HepG2 (cell line): ENCODE results near the gene SLC38A3. TPM values are rescaled to one million over a fixed set of nuclear protein-coding genes. Genes with fewer than 3 reads are reported as not detected.

Experiments used
- CREB1 ChIP-seq, 2 experiments: fragments of 450-650 bp in 1 of 2; IDR thresholded peaks; 2 replicates each; pipeline ENCODE4 v1.6.1; 2016 to 2017; ENCODE audit warnings: control low read depth in 1 of 2, mild to moderate bottlenecking in 1 of 2, missing compliant biosample characterization in 1 of 2, missing genetic modification characterization in 1 of 2
- IRF1 ChIP-seq: sonication (generic); formaldehyde crosslinking; IDR thresholded peaks from 2 replicates; pipeline ENCODE4 v1.4.0; 2020; ENCODE audit warnings: low read depth, mild to moderate bottlenecking, missing genetic modification reagents
- NKX3-1 ChIP-seq: sonication (generic); formaldehyde crosslinking; IDR thresholded peaks from 2 replicates; pipeline ENCODE4 v1.5.0; 2020; ENCODE audit warnings: missing genetic modification reagents
- PAXIP1 ChIP-seq: sonication (generic); formaldehyde crosslinking; conservative IDR thresholded peaks from 2 replicates; pipeline ENCODE4 v1.4.0; 2020; ENCODE audit warnings: mild to moderate bottlenecking, missing genetic modification reagents, moderate library complexity
- POGZ ChIP-seq: sonication (generic); formaldehyde crosslinking; IDR thresholded peaks from 2 replicates; pipeline ENCODE4 v1.4.0; 2020; ENCODE audit warnings: mild to moderate bottlenecking, missing genetic modification reagents
- RCOR2 ChIP-seq: IDR thresholded peaks from 2 replicates; pipeline ENCODE4 v1.6.1; 2016; ENCODE audit warnings: missing biosample characterization, missing genetic modification reagents
- SMC3 ChIP-seq: IDR thresholded peaks from 2 replicates; pipeline ENCODE4 v1.6.1; 2011; ENCODE audit warnings: low read length, improper control_type of control experiment
- ZBTB8A ChIP-seq: sonication (generic); formaldehyde crosslinking; IDR thresholded peaks from 2 replicates; pipeline ENCODE4 v1.4.0; 2020; ENCODE audit warnings: mild to moderate bottlenecking, low read depth, missing genetic modification reagents, borderline replicate concordance
- ZFP91 ChIP-seq: sonication (generic); formaldehyde crosslinking; IDR thresholded peaks from 2 replicates; pipeline ENCODE4 v1.9.0; 2022; ENCODE audit warnings: missing genetic modification reagents, mild to moderate bottlenecking, borderline replicate concordance
- ZKSCAN1 ChIP-seq: fragments of 150-350 bp; IDR thresholded peaks from 2 replicates; pipeline ENCODE4 v1.6.1; 2014; ENCODE audit warnings: low read length
- ZMAT5 ChIP-seq: sonication (generic); formaldehyde crosslinking; IDR thresholded peaks from 2 replicates; pipeline ENCODE4 v1.5.0; 2020; ENCODE audit warnings: mild to moderate bottlenecking, low read depth, missing genetic modification reagents, borderline replicate concordance
- ZNF276 ChIP-seq: sonication (generic); formaldehyde crosslinking; IDR thresholded peaks from 2 replicates; pipeline ENCODE4 v1.4.0; 2020; ENCODE audit warnings: mild to moderate bottlenecking, low read depth, missing genetic modification reagents
- ZNF598 ChIP-seq: sonication (generic); formaldehyde crosslinking; IDR thresholded peaks from 2 replicates; pipeline ENCODE4 v1.5.1; 2020; ENCODE audit warnings: mild to moderate bottlenecking, missing genetic modification reagents, borderline replicate concordance
- ZNF691 ChIP-seq: sonication (generic); formaldehyde crosslinking; IDR thresholded peaks from 2 replicates; pipeline ENCODE4 v1.4.0; 2020; ENCODE audit warnings: missing genetic modification reagents, low read depth, mild to moderate bottlenecking, borderline replicate concordance
- ZUFSP ChIP-seq: sonication (generic); formaldehyde crosslinking; IDR thresholded peaks from 2 replicates; pipeline ENCODE4 v1.9.0; 2021; ENCODE audit warnings: missing genetic modification reagents, mild to moderate bottlenecking, borderline replicate concordance
- polyA plus RNA-seq, 8 experiments: library from polyadenylated mRNA; depleted of rRNA in 3 of 8; stranded (reverse) in 7 of 8; unstranded in 1 of 8; fragments of >200 nt; fragmentation: Illumina TruSeq in 4 of 8; extraction: Trizol in 4 of 8; gene quantifications; 2 replicates each; pipeline versions ENCODE4 v1.2.1 to v1.2.3, GENCODE V29; 2011 to 2016; ENCODE audit warnings: low read depth in 4 of 8, missing spikeins in 1 of 8, mixed read lengths in 1 of 8; ENCODE audit not compliant: insufficient read depth in 1 of 8
- total RNA-seq, 5 experiments: library from RNA; depleted of rRNA; stranded (reverse); fragments of >200 nt; fragmentation: Illumina TruSeq; extraction: Trizol; gene quantifications; 2 replicates each; pipeline ENCODE4 v1.2.3, GENCODE V29; 2016; ENCODE audit warnings: low read depth in 1 of 5

Gene SLC38A3
- total and polyA plus RNA-seq, 2 of the 13 experiments (the other 11 are each of a cell fraction or from before 2014, with no cell fraction given) = 29.8 to 164 TPM

GRCh38 chr3:50194128-50194902 is 10.8 kb upstream of the SLC38A3 start (continued):
- TF ChIP-seq ZMAT5 (no peak), ZKSCAN1 (no peak), ZFP91 (CRISPR knock-in tag) (peak; percentile 51; the same call in 1 of the 2 replicates), POGZ (CRISPR knock-in tag) (no peak), NKX3-1 (CRISPR knock-in tag) (no peak), ZNF276 (CRISPR knock-in tag) (peak; percentile 75), SMC3 (peak; percentile 89), ZUFSP (CRISPR knock-in tag) (no peak), ZBTB8A (CRISPR knock-in tag) (0 out of 2 replicates have a peak, but pooled peaks have one; percentile 12), IRF1 (CRISPR knock-in tag) (no peak), RCOR2 (CRISPR knock-in tag) (no peak), PAXIP1 (CRISPR knock-in tag) (peak; percentile 30; the same call in 1 of the 2 replicates), ZNF691 (peak; percentile 94; the same call in 1 of the 2 replicates), ZNF598 (CRISPR knock-in tag) (0 out of 2 replicates have a peak, but pooled peaks have one; percentile 27), CREB1 (IDR thresholded peaks at IDR 0.05) (peak; percentile 77), CREB1 (CRISPR knock-in tag; IDR thresholded peaks at IDR 0.05) (no peak)
